K562 (cell line): ENCODE measurements around the gene SLC5A11. TPM values are rescaled to one million over a fixed set of nuclear protein-coding genes. Genes with fewer than 3 reads are reported as not detected.

Experiments
- ATAC-seq: fragments of 200-7000 bp; cut with Tn5 transposase; 3 replicates; pipeline ENCODE4 v1.9.1; 2020; ENCODE audit warnings: moderate library complexity
- BruUV-seq: library from RNA; stranded (reverse); fragments of 400-500 nt; replicated peaks from 2 replicates; lab custom pipeline; 2021; lab: Mats Ljungman, UMichigan
- CTCF ChIA-PET: fragments of 300-600 bp; formaldehyde crosslinking; extraction: SDS; loops from one replicate; lab custom pipeline; 2021; ENCODE audit warnings: low intra/inter-chr PET ratio; lab: Yijun Ruan, JAX
- POLR2A ChIA-PET: fragments of 300-600, 350-650 bp; sonication (Branson Sonifier 250); formaldehyde crosslinking; extraction: SDS; loops from one replicate; lab custom pipeline; 2021; ENCODE audit warnings: antibody characterized with exemption, inconsistent platforms; lab: Yijun Ruan, JAX
- DNase-seq, 4 experiments: peaks; one replicate each; pipeline versions ENCODE4 v3.0.0 to v3.0.0-alpha.2; 2011 to 2018; ENCODE audit warnings: low spot score in 3 of 4, mixed read lengths in 3 of 4; ENCODE audit errors: extremely low read depth in 1 of 4
- FAIRE-seq: peaks from 2 replicates; lab custom pipeline; 2011; peaks lifted over from hg19 to GRCh38; lab: Jason Lieb, UNC
- H2AFZ ChIP-seq: 2 replicates; pipeline ENCODE4 v1.6.0; 2011; ENCODE audit warnings: low read depth, low read length, control low read depth, inconsistent platforms
- H3K27ac ChIP-seq: fragments of 200-600 bp; 3 replicates; pipeline ENCODE4 v1.8.0; 2011; ENCODE audit warnings: low read depth, mild to moderate bottlenecking, control low read depth, inconsistent platforms, low read length, moderate library complexity, mixed read lengths; ENCODE audit errors: extremely low read depth
- H3K27me3 ChIP-seq, 2 experiments: fragments of 300-600 bp in 1 of 2; 2 replicates in 1 of 2; 3 replicates in 1 of 2; pipeline versions ENCODE4 v1.6.0 to v1.8.0; 2011; ENCODE audit warnings: inconsistent platforms in 2 of 2, low read length in 2 of 2, mild to moderate bottlenecking in 1 of 2, mixed read lengths in 1 of 2, moderate library complexity in 1 of 2; ENCODE audit not compliant: control insufficient read depth in 2 of 2, insufficient read depth in 2 of 2
- H3K36me3 ChIP-seq: fragments of 300-600 bp; 3 replicates; pipeline ENCODE4 v1.8.0; 2011; ENCODE audit warnings: mild to moderate bottlenecking, low read length, inconsistent platforms; ENCODE audit not compliant: control insufficient read depth, insufficient read depth
- H3K4me1 ChIP-seq, 2 experiments: fragments of 200-600 bp in 1 of 2; replicated peaks in 1 of 2; 2 replicates in 1 of 2; 3 replicates in 1 of 2; pipeline versions ENCODE4 v1.5.1 to v1.8.0; 2011; ENCODE audit warnings: inconsistent platforms in 2 of 2, low read length in 2 of 2, mild to moderate bottlenecking in 1 of 2, mixed read lengths in 1 of 2, moderate library complexity in 1 of 2; ENCODE audit not compliant: control insufficient read depth in 2 of 2, insufficient read depth in 2 of 2
- H3K4me2 ChIP-seq: 2 replicates; pipeline ENCODE4 v1.6.1; 2011; ENCODE audit warnings: low read length, control low read depth, inconsistent platforms, mixed read lengths; ENCODE audit not compliant: insufficient read depth
- H3K4me3 ChIP-seq: fragments of 200-600 bp; sonication (generic), shearing (Covaris generic); 2 replicates; pipeline ENCODE4 v1.5.1; 2016; ENCODE audit warnings: control low read depth, inconsistent platforms
- H3K79me2 ChIP-seq: fragments of 200-600 bp; 3 replicates; pipeline ENCODE4 v1.8.0; 2011; ENCODE audit warnings: low read length, inconsistent platforms; ENCODE audit not compliant: control insufficient read depth, insufficient read depth
- H3K9ac ChIP-seq, 2 experiments: 2 replicates each; pipeline versions ENCODE4 v1.6.0 to v1.6.1; 2011; ENCODE audit warnings: low read depth in 2 of 2, low read length in 2 of 2, control low read depth in 1 of 2, inconsistent platforms in 1 of 2, mild to moderate bottlenecking in 1 of 2, mixed read lengths in 1 of 2; ENCODE audit not compliant: insufficient read depth in 1 of 2
- H3K9me1 ChIP-seq: one replicate; pipeline ENCODE4 v1.6.0; 2011; ENCODE audit warnings: inconsistent platforms, mild to moderate bottlenecking, low read length, moderate library complexity; ENCODE audit not compliant: control insufficient read depth, insufficient read depth
- H3K9me3 ChIP-seq: replicated peaks from 2 replicates; pipeline ENCODE4 v1.5.1; 2011; ENCODE audit warnings: low read depth, low read length, inconsistent platforms; ENCODE audit not compliant: control insufficient read depth, insufficient read depth
- H4K20me1 ChIP-seq: replicated peaks from 2 replicates; pipeline ENCODE4 v1.6.1; 2011; ENCODE audit warnings: low read length, inconsistent platforms, mixed read lengths; ENCODE audit not compliant: control insufficient read depth, insufficient read depth
- EGR1 ChIP-seq: fragments of 450-650 bp; conservative IDR thresholded peaks from 2 replicates; pipeline ENCODE4 v1.6.1; 2017; ENCODE audit warnings: mild to moderate bottlenecking
- HMG20B ChIP-seq: fragments of 250-450 bp; sonication (Bioruptor Pico); IDR thresholded peaks from 2 replicates; pipeline ENCODE4 v1.5.0; 2021; ENCODE audit warnings: mild to moderate bottlenecking
- NFRKB ChIP-seq: fragments of 450-650 bp; IDR thresholded peaks from 2 replicates; pipeline ENCODE4 v1.6.1; 2016; ENCODE audit warnings: low read depth
- POLR2G ChIP-seq: fragments of 200-400 bp; formaldehyde crosslinking; IDR thresholded peaks from 2 replicates; pipeline ENCODE4 v1.6.1; 2017; ENCODE audit warnings: low read depth, mild to moderate bottlenecking, antibody characterized with exemption, low read length, moderate library complexity
- RBM22 ChIP-seq: fragments of 200-400 bp; formaldehyde crosslinking; IDR thresholded peaks from 2 replicates; pipeline ENCODE4 v1.6.1; 2018; ENCODE audit warnings: low read length, low read depth; ENCODE audit not compliant: poor library complexity, severe bottlenecking
- TRIM28 ChIP-seq: fragments of 450-650 bp; IDR thresholded peaks from 2 replicates; pipeline ENCODE4 v1.6.1; 2017
- ZNF609 ChIP-seq: sonication (generic); formaldehyde crosslinking; IDR thresholded peaks from 2 replicates; pipeline ENCODE4 v1.8.1; 2023; ENCODE audit warnings: missing genetic modification reagents, mild to moderate bottlenecking, borderline replicate concordance
- WGBS: fragments of 100-300 bp; shearing (Covaris generic); methylation state at CpG from one replicate; pipeline ENCODE4 v1.1.6; 2016; ENCODE audit warnings: low coverage, mixed read lengths; ENCODE audit not compliant: insufficient coverage; ENCODE audit errors: missing lambda C conversion rate; 5-methylcytosine and 5-hydroxymethylcytosine counted together
- in situ Hi-C: fragments of 300-500 bp; cut with MboI; formaldehyde crosslinking; loops from 4 replicates; pipeline ENCODE4 v1.15.0; 2018; ENCODE audit warnings: inconsistent platforms, mixed read lengths
- intact Hi-C: fragments of 100-400 bp; cut with micrococcal nuclease; formaldehyde crosslinking; loops from 2 replicates; pipeline ENCODE4 v1.14.2; 2022
- polyA plus RNA-seq, 8 experiments: library from polyadenylated mRNA; depleted of rRNA in 4 of 8; stranded (reverse) in 5 of 8; unstranded in 3 of 8; fragments of >200 nt; fragmentation: Nextera tagmentation in 2 of 8; fragmentation: Illumina TruSeq in 1 of 8; extraction: Ambion mirVana in 2 of 8; extraction: Trizol in 1 of 8; gene quantifications; 2 replicates each; pipeline versions ENCODE4 v1.2.1 to v1.2.3, GENCODE V29; 2011 to 2014; ENCODE audit warnings: inconsistent platforms in 1 of 8, missing spikeins in 1 of 8
- total RNA-seq, 7 experiments: library from RNA; depleted of rRNA in 6 of 7; stranded (reverse); fragments of >200 nt in 6 of 7; fragmentation: Illumina TruSeq in 2 of 7; extraction: Trizol in 2 of 7; gene quantifications; 2 replicates each; pipeline versions ENCODE4 v1.2.1 to v1.2.3, GENCODE V29; 2011 to 2021; ENCODE audit warnings: low replicate concordance in 1 of 7
- TF ChIP-seq, protein P1 (sequence below): fragments of 450-650 bp; IDR thresholded peaks from 2 replicates; pipeline ENCODE4 v1.6.1; 2016; ENCODE audit warnings: antibody characterized with exemption

SLC5A11 gene
- total and polyA plus RNA-seq, 9 of the 15 experiments (the other 6 are each of a cell fraction or from before 2014, with no cell fraction given) = 0.04 to 0.25 (median 0.11) TPM; not detected in 3

- Histone ChIP-seq H2AFZ (no peak overlapping the region), H3K4me1 (no peaks in the 10 kb centered on the region), H3K27ac (no peak overlapping the region), H3K4me2 (no peak overlapping the region), H3K79me2 (no peaks in the 10 kb centered on the region), H3K36me3 (peaks cover 37% of the 10 kb centered on the region; the same call in 2 of the 3 replicates), H3K9ac (peak overlapping the region in 1 of 2 experiments; percentile 57; a peak in 1 of 4 replicates), H3K27me3 (no peaks in the 10 kb centered on the region), H3K4me3 (no peak overlapping the region), H3K9me3 (no peaks in the 10 kb centered on the region), H3K9me1 (no peaks in the 10 kb centered on the region), H4K20me1 (no peaks in the 10 kb centered on the region)
- ChIA-PET POLR2A (interaction anchor here (0.8 kb wide), 1 partner anchor 9 kb away, joined by 3 read pairs; no protein-coding TSS in a partner anchor), CTCF (no interaction called here)
- TF ChIP-seq TRIM28 = no peak
- TF ChIP-seq POLR2G = 0 out of 2 replicates have a peak, but pooled peaks have one; percentile 15
- TF ChIP-seq EGR1 = no peak
- FAIRE-seq = no peak
- in situ Hi-C loops (no loop called here), intact Hi-C loops (no loop called here)
- WGBS = 94% methylated on average over 6 of the region's 12 CpGs
- ATAC-seq = no peak
- no TSS peak for BruUV-seq
- no peak for DNase-seq
These were observed 85.3 kb downstream of the SLC5A11 start for GRCh38 chr16:24931091-24931490.

DNA sequence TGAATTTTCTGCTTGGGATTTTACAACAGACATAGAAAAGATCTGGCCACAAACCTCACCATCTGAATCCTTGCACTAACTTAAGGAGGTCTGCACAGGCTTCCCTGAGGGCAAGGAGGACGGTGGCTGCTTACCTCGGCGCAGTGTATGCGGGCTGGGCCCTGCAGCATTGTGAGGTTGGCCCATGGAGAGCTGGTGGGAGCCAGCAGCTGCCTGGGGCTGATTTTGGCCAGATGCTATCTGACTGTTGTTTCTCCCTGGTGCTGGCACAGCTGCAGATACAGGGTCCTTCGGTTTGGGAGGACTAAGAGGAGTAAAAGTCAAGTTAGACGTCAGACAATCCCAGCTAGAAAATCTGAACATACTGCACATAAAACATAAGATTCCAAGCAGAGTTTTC, 89.6 kb downstream of the SLC5A11 start:
- WGBS = 86% methylated on average over 6 of the region's 6 CpGs
- H3K79me2 ChIP-seq = no peaks in the 10 kb centered on the region
- H3K4me3 ChIP-seq = no peak overlapping the region
- H4K20me1 ChIP-seq = no peaks in the 10 kb centered on the region
- no peak for DNase-seq
- intact Hi-C loops (no loop called here), in situ Hi-C loops (no loop called here)
- POLR2A ChIA-PET = interaction anchor here (0.6 to 1.0 kb wide), 2 partner anchors 28 to 400 kb away, joined by 3 read pairs; no protein-coding TSS in a partner anchor
- no peak for ATAC-seq
- no peak overlapping the region for H2AFZ ChIP-seq
- no peak overlapping the region for H3K4me2 ChIP-seq
- no peaks in the 10 kb centered on the region for H3K27me3 ChIP-seq
- 0 out of 4 replicates have a peak overlapping the region, but pooled peaks of 1 of the 2 experiments have one; percentile 48 for H3K9ac ChIP-seq
- FAIRE-seq = no peak
- no peaks in the 10 kb centered on the region for H3K9me1 ChIP-seq
- CTCF ChIA-PET = no interaction called here
- peaks cover 41% of the 10 kb centered on the region; the same call in 1 of the 3 replicates for H3K36me3 ChIP-seq
- H3K9me3 ChIP-seq = no peaks in the 10 kb centered on the region
- TF ChIP-seq, protein P1, sequence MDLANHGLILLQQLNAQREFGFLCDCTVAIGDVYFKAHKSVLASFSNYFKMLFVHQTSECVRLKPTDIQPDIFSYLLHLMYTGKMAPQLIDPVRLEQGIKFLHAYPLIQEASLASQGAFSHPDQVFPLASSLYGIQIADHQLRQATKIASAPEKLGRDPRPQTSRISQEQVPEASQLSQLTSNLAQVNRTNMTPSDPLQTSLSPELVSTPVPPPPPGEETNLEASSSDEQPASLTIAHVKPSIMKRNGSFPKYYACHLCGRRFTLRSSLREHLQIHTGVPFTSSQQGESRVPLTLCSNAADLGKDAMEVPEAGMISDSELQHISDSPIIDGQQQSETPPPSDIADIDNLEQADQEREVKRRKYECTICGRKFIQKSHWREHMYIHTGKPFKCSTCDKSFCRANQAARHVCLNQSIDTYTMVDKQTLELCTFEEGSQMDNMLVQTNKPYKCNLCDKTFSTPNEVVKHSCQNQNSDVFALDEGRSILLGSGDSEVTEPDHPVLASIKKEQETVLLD = no peak
- TF ChIP-seq HMG20B (CRISPR knock-in tag) (no peak), ZNF609 (CRISPR knock-in tag) (no peak), NFRKB (no peak), RBM22 (no peak)
- no TSS peak for BruUV-seq
- no peaks in the 10 kb centered on the region for H3K4me1 ChIP-seq
- no peak overlapping the region for H3K27ac ChIP-seq
